Activated T-cell treated with anti-CD3 and anti-CD28 coated beads for 24 hours (primary cell): Measurements from ENCODE around the gene ASF1B.

Experiments
- DNase-seq: peaks from one replicate; pipeline ENCODE4 v3.0.0-alpha.2; 2020; ENCODE audit warnings: low read depth

Gene ASF1B

DNA sequence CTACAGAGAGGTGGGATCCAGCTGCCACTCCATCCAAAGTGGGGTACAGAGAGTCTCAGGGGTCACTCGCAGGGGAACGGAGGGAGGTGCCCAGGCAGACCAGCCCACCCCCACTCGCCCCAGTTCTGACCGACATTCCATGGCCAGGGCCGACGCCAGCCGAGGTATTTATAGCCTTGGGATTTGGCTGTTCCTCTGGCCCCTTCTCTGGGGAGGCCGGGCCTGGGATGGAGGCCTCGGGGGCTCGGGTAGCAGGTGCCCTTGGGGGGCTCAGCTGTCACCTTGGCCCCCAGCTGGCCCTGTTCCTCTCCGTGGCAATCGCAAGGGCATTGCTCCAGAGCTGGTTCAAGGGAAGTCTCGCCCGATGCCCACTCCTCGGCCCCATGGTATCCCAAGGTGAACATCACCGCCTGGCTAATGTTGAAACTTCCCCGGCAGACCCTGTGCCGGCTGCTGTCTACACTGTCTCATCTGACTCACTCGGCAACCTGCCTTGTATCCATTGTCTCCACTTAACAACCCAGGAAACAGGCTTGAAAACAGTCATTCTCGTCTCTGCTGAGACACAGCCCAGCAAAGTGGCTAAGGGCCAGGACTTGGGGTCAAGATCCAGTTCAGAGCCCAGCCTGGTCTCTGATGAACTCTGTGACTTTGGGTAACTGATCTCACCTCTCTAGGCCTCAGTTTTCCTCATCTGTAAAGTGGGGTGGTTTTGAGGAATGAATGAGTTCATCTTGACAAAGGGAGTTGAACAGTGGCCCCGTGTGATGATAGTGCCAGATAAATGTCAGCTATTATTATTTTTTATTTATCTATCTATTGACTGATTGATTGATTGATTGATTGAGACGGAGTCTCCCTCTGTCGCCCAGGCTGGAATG, 28.6 kb downstream of the ASF1B start:
- DNase-seq: no peak

- no peak for DNase-seq
Observed at GRCh38 chr19:14106840-14107239, 29.5 kb downstream of the ASF1B start.

DNA sequence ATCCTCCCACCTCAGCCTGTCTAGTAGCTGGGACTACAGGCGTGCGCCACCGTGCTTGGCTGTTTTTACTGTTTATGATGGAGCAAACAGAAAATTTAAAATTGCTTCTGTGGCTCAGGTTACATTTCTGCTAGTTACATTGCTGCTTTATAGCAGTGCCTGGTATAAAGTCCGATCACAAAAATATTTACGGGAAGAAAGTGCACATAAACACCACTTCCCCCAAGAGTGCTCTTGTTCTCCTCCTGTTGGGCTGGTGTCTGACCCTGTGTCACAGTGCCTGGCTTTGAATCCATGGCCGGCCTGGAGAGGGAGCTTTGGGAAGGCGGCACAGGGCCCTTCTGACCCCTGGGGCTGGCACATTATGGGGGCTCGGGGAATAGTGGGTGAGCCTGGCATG, 30.7 kb downstream of the ASF1B start:
- DNase-seq: no peak

DNA sequence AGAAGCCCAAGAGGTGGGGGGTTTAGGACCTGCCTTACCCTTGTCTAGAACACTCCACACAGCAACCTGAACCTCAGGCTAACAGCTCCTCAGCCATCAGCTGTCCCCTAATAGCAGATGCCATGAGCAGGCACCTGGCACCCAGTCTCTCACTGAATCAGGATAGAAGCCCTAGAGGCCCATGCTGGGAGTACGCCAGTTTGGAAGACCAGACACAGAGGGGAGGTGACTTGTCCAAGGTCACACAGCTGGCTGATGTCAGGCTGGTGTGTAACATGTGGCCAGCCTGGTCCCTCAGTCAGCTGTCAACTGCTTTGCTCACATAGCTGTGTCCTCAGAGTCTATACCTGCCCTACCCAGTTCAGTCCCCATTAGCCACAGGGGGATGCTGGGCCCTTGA, 33.1 kb downstream of the ASF1B start:
- DNase-seq: no peak

DNA sequence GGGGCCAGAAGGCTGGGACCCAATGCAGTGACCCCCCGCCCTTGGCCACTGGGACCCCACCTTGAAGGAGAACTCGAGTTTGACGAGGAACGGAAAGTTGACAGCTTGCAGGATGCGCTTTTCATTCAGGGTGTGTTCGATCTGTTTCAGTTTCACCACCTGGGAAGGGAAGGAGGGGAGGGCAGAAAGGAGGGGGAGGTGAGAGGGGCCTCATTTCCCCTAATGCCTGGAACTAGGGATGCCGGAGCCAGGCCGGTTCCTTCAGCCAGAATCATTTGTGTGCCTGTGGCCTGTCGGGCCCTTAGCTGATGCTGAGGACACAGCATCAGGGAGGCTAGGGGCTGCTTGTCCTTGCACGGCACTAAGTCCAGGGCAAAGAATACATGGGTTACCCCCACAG, 33.6 kb downstream of the ASF1B start:
- no peak for DNase-seq

DNA sequence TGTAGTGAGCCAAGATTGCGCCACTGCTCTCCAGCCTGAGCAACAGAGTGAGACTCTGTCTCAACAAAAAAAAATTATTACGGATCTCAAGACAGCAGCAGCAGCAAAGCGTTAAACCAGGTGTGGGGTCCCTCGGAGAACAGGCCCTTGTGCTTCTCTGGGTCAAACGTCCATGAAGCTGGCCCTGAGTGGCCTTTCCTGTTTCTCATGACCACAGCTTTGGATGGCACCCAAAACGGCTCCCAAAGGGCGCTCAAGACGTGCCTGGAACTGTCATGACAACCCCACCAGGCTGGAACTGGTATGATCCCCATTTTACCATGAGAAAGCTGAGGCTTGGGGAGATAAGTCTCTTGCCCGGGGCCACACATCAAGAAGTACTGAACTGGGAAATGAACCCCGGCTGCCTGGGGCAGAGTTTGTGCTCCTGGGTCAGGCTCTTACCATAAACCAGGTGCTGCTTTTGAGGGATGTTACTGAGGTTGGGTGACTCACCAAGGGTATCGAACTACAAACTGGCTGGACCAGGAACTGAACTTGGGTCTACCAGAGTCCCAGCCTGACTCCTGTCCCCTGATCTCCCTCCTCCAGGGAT, 34.2 kb downstream of the ASF1B start:
- no peak for DNase-seq

DNA sequence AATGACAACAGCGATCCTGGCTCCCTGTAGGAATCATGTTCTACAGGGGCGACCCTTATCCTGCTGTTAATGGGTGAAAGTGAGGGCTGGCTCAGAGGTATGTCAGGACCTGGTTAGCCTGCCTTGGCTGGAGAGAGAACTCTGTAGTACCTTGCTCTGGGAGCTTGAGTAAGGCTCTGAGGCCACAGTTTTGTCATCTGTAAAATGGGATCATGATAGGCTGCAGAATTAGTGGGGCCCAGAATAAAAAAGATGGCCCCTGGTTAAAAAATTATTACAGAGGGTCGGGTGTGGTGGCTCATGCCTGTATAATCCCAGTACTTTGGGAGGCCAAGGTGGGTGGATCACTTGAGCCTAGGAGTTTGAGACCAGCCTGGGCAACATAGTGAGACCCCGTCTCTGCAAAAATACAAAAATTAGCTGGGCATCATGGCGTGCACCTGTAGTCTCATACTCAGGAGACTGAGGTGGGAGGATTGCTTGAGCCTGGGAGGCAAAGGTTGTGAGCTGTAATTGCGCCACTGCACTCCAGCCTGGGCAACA, 35.3 kb downstream of the ASF1B start:
- DNase-seq: no peak

DNA sequence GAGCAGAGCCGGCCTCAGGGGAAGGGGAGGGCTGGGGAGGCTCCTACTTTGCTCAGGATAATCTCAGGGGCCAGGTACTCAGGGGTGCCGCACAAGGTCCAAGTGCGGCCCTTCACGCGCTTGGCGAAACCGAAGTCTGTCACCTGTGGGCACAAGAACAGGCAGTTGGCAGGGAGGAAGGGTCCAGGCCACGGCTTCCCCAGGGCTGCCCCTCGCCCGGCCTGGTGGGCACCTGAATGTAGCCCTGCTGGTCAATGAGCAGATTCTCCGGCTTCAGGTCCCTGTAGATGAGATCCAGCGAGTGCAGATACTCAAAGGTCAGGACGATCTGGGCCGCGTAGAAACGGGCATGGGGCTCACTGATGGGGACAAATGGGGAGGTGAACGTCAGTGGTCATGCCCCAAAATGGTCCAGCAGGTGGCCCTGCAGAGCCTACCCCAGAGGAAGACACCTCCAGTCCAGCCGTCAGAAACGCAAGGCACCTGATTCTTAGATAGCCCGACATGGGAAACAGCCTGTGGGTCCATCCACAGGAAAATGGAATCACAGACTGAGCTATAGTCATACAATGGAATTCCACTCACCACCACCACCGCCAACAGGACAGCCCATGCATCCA, 38.7 kb downstream of the ASF1B start:
- DNase-seq: no peak

DNA sequence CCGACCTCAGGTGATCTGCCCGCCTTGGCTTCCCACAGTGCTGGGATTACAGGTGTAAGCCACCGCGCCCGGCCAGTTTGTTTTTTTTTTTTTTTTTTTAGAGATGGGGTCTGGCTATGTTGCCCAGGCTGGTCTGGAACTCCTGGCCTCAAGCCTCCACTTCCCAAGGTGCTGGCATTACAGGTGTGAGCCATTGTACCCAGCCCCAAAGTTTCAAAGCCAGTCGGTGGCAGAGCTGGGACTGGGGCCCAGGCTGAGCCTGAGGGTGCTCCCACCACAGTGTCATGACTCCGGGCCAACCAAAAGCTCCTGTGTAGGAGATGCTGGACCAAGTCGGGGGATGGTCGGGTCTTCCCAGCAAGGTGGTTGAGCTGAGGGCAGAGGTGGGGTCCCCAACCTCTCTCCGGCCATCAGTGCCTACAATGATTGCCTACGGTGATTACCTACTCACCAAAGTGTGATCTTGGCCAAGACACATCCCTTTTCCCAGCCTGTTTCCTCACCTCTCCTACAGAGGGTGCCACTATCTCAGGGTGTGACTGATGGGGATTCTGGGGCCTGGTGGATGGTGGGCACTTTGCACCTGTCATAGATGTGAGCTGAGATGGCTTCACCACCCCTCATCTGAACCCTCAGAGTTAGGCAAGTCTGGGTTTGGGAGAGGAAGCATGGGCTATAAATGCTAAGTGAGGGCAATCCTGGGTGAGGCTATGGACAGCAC, 40.0 kb downstream of the ASF1B start:
- DNase-seq: no peak

GRCh38 chr19:14094854-14095253, 41.5 kb downstream of the ASF1B start:
- DNase-seq: no peak

- DNase-seq: no peak
Observed at GRCh38 chr19:14093117-14093823, 43.1 kb downstream of the ASF1B start.

- peak; percentile 45 for DNase-seq
Observed at GRCh38 chr19:14091813-14092462, 44.5 kb downstream of the ASF1B start.

DNA sequence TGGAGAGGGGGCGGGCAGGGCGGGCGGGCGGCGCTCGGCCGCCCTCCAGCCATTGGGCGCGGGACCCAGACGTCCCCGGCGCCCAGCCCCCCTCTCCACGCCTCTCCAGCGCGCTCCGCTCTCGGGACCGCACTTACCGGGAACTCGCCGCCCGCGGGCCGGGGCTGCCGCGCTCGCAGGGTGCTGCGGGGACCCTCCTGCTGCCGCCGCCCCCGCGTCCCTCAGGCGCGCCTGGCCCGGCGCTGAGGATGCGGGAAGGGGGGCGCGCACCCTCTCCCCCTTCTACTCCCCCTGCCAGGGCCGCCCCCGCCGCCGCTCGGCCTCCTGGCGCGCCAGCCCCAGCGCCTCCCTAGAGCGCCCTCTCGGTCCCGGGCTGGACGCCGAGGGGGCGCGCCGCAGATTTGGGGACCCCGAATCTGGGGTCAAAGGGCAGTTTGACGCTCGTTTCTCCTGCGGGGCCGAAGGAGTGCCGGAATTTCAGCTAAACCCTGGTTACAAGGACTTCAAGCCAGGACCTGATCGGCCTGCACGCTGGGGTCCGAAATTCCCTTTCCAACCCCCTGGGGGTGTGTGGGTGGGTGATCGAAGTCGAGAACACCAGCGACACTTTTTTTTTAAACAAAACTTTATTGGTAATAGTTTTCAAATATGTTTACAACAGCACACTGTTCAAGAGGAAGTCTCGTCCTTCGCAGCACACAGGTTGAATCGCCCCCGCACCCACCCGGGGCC, 45.1 kb downstream of the ASF1B start:
- DNase-seq: no peak

DNA sequence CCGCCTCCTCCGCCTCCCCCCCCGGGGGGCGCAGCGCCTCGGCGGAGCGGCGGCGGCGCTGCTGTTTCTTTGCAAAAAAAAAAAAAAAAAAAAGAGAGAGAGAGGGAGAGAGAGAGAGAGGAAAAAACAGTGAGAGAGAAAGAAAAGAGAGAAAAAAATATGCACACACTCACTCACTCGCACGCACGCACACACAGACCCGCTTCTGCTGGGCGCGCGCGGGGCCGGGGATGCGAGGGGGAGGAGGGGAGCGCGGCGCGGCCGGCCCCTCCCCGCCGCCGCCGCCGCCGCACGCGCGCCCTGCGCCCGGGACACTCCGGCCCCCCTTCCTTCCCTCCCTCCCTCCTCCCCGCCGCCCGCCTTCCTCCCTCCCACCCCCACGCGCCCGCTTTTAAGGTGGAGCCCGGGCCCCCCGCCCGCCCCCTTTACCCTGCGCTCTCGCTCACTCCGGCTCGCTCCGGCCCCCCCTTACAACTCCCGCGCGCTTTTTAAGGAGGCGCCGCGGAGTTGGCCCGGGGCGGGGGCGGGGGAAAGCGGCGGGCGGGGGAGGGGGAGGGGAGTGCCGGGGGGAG, 45.8 kb downstream of the ASF1B start, which contains the start of gene SAMD1:
Gene SAMD1 (minus strand): TSS at position 243 of the 572 bp plus-strand sequence.
- peak; percentile 82 for DNase-seq

DNA sequence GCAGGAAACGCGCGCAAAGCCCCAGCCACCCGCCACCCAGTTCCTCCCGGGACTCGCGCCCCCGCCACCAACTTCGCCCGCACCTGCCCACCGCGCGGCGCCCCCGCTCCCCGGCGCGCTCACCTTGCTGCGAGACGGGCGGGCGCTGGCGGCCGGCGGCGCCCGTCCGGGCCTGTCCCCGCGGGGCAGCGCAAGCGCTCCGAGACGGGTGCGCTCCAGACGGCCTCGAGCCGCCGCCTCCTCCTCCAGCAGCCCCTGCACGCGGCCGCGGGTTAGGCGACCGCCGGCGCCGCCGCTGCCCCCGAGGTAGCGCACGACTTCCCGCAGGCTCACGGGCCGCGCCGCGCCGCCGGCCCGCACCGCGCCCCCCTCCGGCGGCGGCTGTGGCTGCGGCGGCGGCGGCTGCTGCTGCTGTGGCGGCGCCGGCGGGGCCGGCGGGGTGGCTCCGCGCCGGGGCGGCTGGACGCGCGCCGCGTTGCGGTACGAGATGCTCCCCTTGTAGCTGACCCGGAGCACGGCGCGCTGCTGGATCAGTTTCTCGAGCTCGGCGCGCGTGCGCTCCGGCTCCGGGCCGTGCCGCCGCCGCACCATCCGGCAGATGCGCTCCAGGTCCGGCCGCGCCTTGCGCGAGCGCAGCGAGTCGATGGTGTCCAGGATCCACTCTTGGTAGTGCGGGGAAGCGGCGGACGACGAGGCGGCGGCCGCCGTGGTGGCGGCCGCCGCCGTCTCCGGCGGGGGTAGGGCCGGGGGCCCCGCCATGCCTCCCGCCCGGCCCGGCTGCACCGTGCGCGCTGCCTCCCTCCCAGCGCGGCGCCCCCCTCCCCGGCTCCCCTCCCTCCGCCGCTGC, 46.5 kb downstream of the ASF1B start:
- DNase-seq: peak; percentile 20

DNA sequence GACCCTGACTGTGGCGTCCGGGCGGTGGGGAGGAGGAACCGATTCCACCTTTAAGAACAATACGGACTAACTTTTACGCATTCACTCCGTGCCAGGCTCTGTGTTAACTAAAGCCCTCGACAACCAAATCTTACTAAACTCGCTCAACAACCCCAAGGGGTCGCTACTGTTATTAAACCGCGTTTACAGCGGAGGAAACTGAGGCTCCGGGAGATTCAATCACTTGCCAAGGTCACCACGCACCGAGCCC, 47.1 kb downstream of the ASF1B start:
- DNase-seq: no peak

GRCh38 chr19:14088634-14089411, 47.6 kb downstream of the ASF1B start:
- no peak for DNase-seq

- no peak for DNase-seq
Observed at GRCh38 chr19:14086098-14086497, 50.3 kb downstream of the ASF1B start.
